ENCODE results near the gene RHOJ.
A peak's percentile ranks its signal among the peaks of the same experiment; 100 is the strongest.

RHOJ gene

GRCh38 chr14:63209160-63209559, 4.9 kb downstream of the RHOJ start:
- no peak for DNase-seq

GRCh38 chr14:63210812-63211211, 6.6 kb downstream of the RHOJ start:
- no peak for DNase-seq

GRCh38 chr14:63212209-63212608, 8.0 kb downstream of the RHOJ start:
- no peak for DNase-seq

GRCh38 chr14:63212776-63213500, 8.7 kb downstream of the RHOJ start:
- DNase-seq = no peak

- DNase-seq = no peak
These were observed 10.4 kb downstream of the RHOJ start for GRCh38 chr14:63214417-63215196.

- no peak for DNase-seq
These were observed 16.3 kb downstream of the RHOJ start for GRCh38 chr14:63220526-63220925.

GRCh38 chr14:63223596-63223995, 19.4 kb downstream of the RHOJ start:
- no peak for DNase-seq

GRCh38 chr14:63224196-63224595, 20.0 kb downstream of the RHOJ start:
- DNase-seq = no peak

GRCh38 chr14:63228217-63228616, 24.0 kb downstream of the RHOJ start:
- no peak for DNase-seq

- no peak for DNase-seq
These were observed 25.3 kb downstream of the RHOJ start for GRCh38 chr14:63229330-63230059.

- DNase-seq = no peak
These were observed 27.5 kb downstream of the RHOJ start for GRCh38 chr14:63231766-63232165.

- DNase-seq = no peak
These were observed 33.5 kb downstream of the RHOJ start for GRCh38 chr14:63237791-63238190.

GRCh38 chr14:63240221-63240620, 36.0 kb downstream of the RHOJ start:
- no peak for DNase-seq

GRCh38 chr14:63241096-63241495, 36.9 kb downstream of the RHOJ start:
- no peak for DNase-seq

GRCh38 chr14:63243646-63244045, 39.4 kb downstream of the RHOJ start:
- DNase-seq = peak; percentile 25

GRCh38 chr14:63245893-63246292, 41.6 kb downstream of the RHOJ start:
- DNase-seq = peak; percentile 44

GRCh38 chr14:63248211-63248610, 44.0 kb downstream of the RHOJ start:
- DNase-seq = peak; percentile 88

GRCh38 chr14:63249092-63249491, 44.8 kb downstream of the RHOJ start:
- DNase-seq = peak; percentile 75

GRCh38 chr14:63257299-63257698, 53.1 kb downstream of the RHOJ start:
- DNase-seq = no peak

GRCh38 chr14:63262446-63262845, 58.2 kb downstream of the RHOJ start:
- no peak for DNase-seq

- DNase-seq = no peak
These were observed 61.9 kb downstream of the RHOJ start for GRCh38 chr14:63266106-63266505.

GRCh38 chr14:63267171-63267570, 62.9 kb downstream of the RHOJ start:
- no peak for DNase-seq

- DNase-seq = no peak
These were observed 64.5 kb downstream of the RHOJ start for GRCh38 chr14:63268771-63269170.

Measured in fibroblast of upper back skin (primary cell).